Neural progenitor cell (in vitro differentiated cells): ENCODE results near the gene SLC35F4. TPM values are rescaled to one million over a fixed set of nuclear protein-coding genes. Genes with fewer than 3 reads are reported as not detected.

Experiments used
- DNase-seq: peaks from one replicate; pipeline ENCODE4 v3.0.0-alpha.2; 2016; ENCODE audit warnings: low spot score
- H2AFZ ChIP-seq: fragments of 200-600 bp; sonication (generic); replicated peaks from 2 replicates; pipeline ENCODE4 v1.6.1; 2016; ENCODE audit warnings: antibody characterized with exemption
- H3F3A ChIP-seq: fragments of 200-600 bp; sonication (generic); 2 replicates; pipeline ENCODE4 v1.6.1; 2016; ENCODE audit warnings: antibody characterized with exemption, low read depth
- H3K27ac ChIP-seq: fragments of 200-600 bp; sonication (generic); 2 replicates; pipeline ENCODE4 v1.5.1; 2016; ENCODE audit warnings: mild to moderate bottlenecking
- H3K27me3 ChIP-seq: fragments of 200-600 bp; sonication (generic); 2 replicates; pipeline ENCODE4 v1.6.1; 2016; ENCODE audit warnings: mild to moderate bottlenecking, moderate library complexity
- H3K36me3 ChIP-seq: fragments of 200-600 bp; sonication (generic); 2 replicates; pipeline ENCODE4 v1.5.1; 2016
- H3K4me1 ChIP-seq: fragments of 200-600 bp; sonication (generic); 2 replicates; pipeline ENCODE4 v1.6.1; 2016; ENCODE audit warnings: mixed run types
- H3K4me2 ChIP-seq: fragments of 200-600 bp; sonication (generic); 2 replicates; pipeline ENCODE4 v1.6.1; 2016
- H3K4me3 ChIP-seq: fragments of 200-600 bp; sonication (generic); 2 replicates; pipeline ENCODE4 v1.5.1; 2016
- H3K79me2 ChIP-seq: fragments of 200-600 bp; sonication (generic); 2 replicates; pipeline ENCODE4 v1.6.1; 2016; ENCODE audit warnings: low read depth
- H3K9ac ChIP-seq: fragments of 200-600 bp; sonication (generic); 2 replicates; pipeline ENCODE4 v1.6.1; 2016
- H3K9me3 ChIP-seq: fragments of 200-600 bp; sonication (generic); 2 replicates; pipeline ENCODE4 v1.5.1; 2016; ENCODE audit warnings: low read depth
- H4K20me1 ChIP-seq: fragments of 200-600 bp; sonication (generic); 2 replicates; pipeline ENCODE4 v1.6.1; 2016; ENCODE audit warnings: low read depth
- H3K27ac Mint-ChIP-seq: 3 replicates; pipeline ENCODE4 v1.8.0; 2021; ENCODE audit warnings: mixed read lengths
- H3K27me3 Mint-ChIP-seq: 2 replicates; pipeline ENCODE4 v1.8.0; 2022; ENCODE audit warnings: low read depth, mild to moderate bottlenecking, inconsistent platforms, moderate library complexity, mixed read lengths; ENCODE audit not compliant: insufficient read depth
- H3K36me3 Mint-ChIP-seq: 3 replicates; pipeline ENCODE4 v1.8.0; 2021; ENCODE audit warnings: mixed read lengths
- H3K4me1 Mint-ChIP-seq: 3 replicates; pipeline ENCODE4 v1.8.0; 2021; ENCODE audit warnings: mixed read lengths
- H3K4me3 Mint-ChIP-seq: 3 replicates; pipeline ENCODE4 v1.8.0; 2021; ENCODE audit warnings: mild to moderate bottlenecking, moderate library complexity, mixed read lengths
- H3K9me3 Mint-ChIP-seq: 3 replicates; pipeline ENCODE4 v1.8.0; 2020; ENCODE audit warnings: mixed read lengths
- CTCF ChIP-seq: fragments of 200-600 bp; sonication (generic); IDR thresholded peaks from 2 replicates; pipeline ENCODE4 v1.5.1; 2017; ENCODE audit warnings: antibody characterized with exemption, mild to moderate bottlenecking
- EZH2 ChIP-seq: fragments of 200-600 bp; sonication (generic); IDR thresholded peaks from 2 replicates; pipeline ENCODE4 v1.6.1; 2017; ENCODE audit warnings: antibody characterized with exemption, mild to moderate bottlenecking, moderate library complexity
- EZH2phosphoT487 ChIP-seq: fragments of 200-600 bp; sonication (generic); IDR thresholded peaks from 2 replicates; pipeline ENCODE4 v1.6.1; 2017; ENCODE audit warnings: antibody characterized with exemption
- total RNA-seq: library from RNA; depleted of rRNA; stranded (reverse); fragments of >200 nt; gene quantifications from 2 replicates; pipeline ENCODE4 v1.2.3, GENCODE V29; 2015; ENCODE audit warnings: low replicate concordance

The SLC35F4 gene
- total RNA-seq, 1 donor from 2014 or later, result not detected

DNA sequence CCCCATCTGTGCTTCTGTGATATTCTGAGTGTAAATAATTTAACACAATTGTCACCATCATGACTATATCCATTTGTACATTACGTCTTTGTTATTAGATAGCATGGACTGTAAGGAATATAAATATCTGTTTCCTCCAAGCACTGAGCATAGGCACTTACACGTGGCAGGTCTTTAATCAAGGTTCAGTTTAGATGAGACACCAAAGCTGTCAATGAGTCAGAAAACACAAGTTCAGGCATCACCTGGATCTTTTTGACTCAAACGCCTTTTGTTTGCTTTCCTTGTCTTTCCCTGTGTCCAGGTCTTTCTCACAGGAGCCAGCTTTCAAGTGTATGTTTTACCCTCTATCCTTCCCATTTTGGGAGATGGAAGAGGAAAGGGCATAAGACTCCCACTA lies 209.0 kb downstream of the SLC35F4 start:
- Histone ChIP-seq H4K20me1 (no peaks in the 10 kb centered on the region), H2AFZ (no peak overlapping the region), H3K4me3 (no peak overlapping the region), H3K9ac (no peak overlapping the region), H3K27me3 (no peaks in the 10 kb centered on the region), H3K79me2 (no peaks in the 10 kb centered on the region), H3K36me3 (no peaks in the 10 kb centered on the region), H3K27ac (no peak overlapping the region), H3K4me1 (peaks cover 11% of the 10 kb centered on the region), H3F3A (peaks cover 4% of the 10 kb centered on the region), H3K4me2 (no peak overlapping the region), H3K9me3 (no peaks in the 10 kb centered on the region)
- no peak for DNase-seq
- TF ChIP-seq EZH2 (no peak), EZH2phosphoT487 (no peak), CTCF (no peak)
- no peak overlapping the region for H3K4me3 Mint-ChIP-seq
- H3K27me3 Mint-ChIP-seq, result peaks cover 3% of the 10 kb centered on the region
- H3K36me3 Mint-ChIP-seq, result no peaks in the 10 kb centered on the region
- no peak overlapping the region for H3K27ac Mint-ChIP-seq
- H3K9me3 Mint-ChIP-seq, result no peaks in the 10 kb centered on the region
- peaks cover 12% of the 10 kb centered on the region for H3K4me1 Mint-ChIP-seq

GRCh38 chr14:57652769-57653168 lies 213.1 kb downstream of the SLC35F4 start:
- H3K4me2 ChIP-seq, result no peak overlapping the region
- H3K36me3 Mint-ChIP-seq, result no peaks in the 10 kb centered on the region
- H3K27me3 ChIP-seq, result no peaks in the 10 kb centered on the region
- no peaks in the 10 kb centered on the region for H3K79me2 ChIP-seq
- H3K4me3 Mint-ChIP-seq, result no peak overlapping the region
- H3K9me3 ChIP-seq, result no peaks in the 10 kb centered on the region
- TF ChIP-seq EZH2 (no peak), CTCF (no peak), EZH2phosphoT487 (no peak)
- H3K4me3 ChIP-seq, result no peak overlapping the region
- peaks cover 13% of the 10 kb centered on the region for H3K4me1 ChIP-seq
- no peaks in the 10 kb centered on the region for H4K20me1 ChIP-seq
- H3K36me3 ChIP-seq, result no peaks in the 10 kb centered on the region
- H2AFZ ChIP-seq, result peak overlapping the region; percentile 63
- no peak overlapping the region for H3K27ac Mint-ChIP-seq
- peaks cover 3% of the 10 kb centered on the region for H3F3A ChIP-seq
- H3K9me3 Mint-ChIP-seq, result peaks cover 1% of the 10 kb centered on the region
- DNase-seq, result no peak
- no peak overlapping the region for H3K9ac ChIP-seq
- H3K27ac ChIP-seq, result no peak overlapping the region
- H3K27me3 Mint-ChIP-seq, result peaks cover 3% of the 10 kb centered on the region
- no peaks in the 10 kb centered on the region for H3K4me1 Mint-ChIP-seq

DNA sequence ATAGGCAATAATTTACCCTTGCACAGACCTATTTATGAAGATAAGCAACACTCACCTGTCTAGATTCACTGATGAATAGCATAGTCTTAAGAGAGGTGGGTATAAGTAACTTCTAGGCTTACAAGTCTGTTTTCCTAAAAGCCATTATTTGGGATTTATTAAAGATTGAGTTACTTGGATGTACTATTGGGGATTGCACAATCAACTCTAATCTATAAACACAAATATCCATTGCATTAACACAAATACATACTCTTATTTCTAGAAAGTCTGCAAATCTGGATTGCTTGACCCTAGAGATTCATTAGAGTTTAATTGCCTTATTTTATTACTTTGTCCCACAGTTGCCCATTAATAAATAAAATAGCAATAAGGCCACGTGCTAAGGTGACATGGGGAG lies 224.1 kb downstream of the SLC35F4 start:
- no peak for TF ChIP-seq EZH2phosphoT487
- TF ChIP-seq EZH2, result no peak
- no peak for TF ChIP-seq CTCF
- no peaks in the 10 kb centered on the region for H3K36me3 ChIP-seq
- Mint-ChIP-seq H3K27me3 (peaks cover 2% of the 10 kb centered on the region), H3K4me1 (no peaks in the 10 kb centered on the region), H3K9me3 (peaks cover 2% of the 10 kb centered on the region), H3K4me3 (no peak overlapping the region), H3K36me3 (no peaks in the 10 kb centered on the region), H3K27ac (no peak overlapping the region)
- H3F3A ChIP-seq, result no peaks in the 10 kb centered on the region
- no peaks in the 10 kb centered on the region for H3K4me1 ChIP-seq
- no peaks in the 10 kb centered on the region for H4K20me1 ChIP-seq
- H3K9me3 ChIP-seq, result no peaks in the 10 kb centered on the region
- H3K4me3 ChIP-seq, result no peak overlapping the region
- no peak for DNase-seq
- H2AFZ ChIP-seq, result no peak overlapping the region
- no peak overlapping the region for H3K9ac ChIP-seq
- no peak overlapping the region for H3K4me2 ChIP-seq
- H3K79me2 ChIP-seq, result no peaks in the 10 kb centered on the region
- no peaks in the 10 kb centered on the region for H3K27me3 ChIP-seq
- H3K27ac ChIP-seq, result no peak overlapping the region

- H3K36me3 ChIP-seq, result no peaks in the 10 kb centered on the region
- Mint-ChIP-seq H3K4me1 (no peaks in the 10 kb centered on the region), H3K4me3 (no peak overlapping the region), H3K9me3 (no peaks in the 10 kb centered on the region), H3K36me3 (no peaks in the 10 kb centered on the region), H3K27me3 (peaks cover 2% of the 10 kb centered on the region), H3K27ac (no peak overlapping the region)
- H3K4me2 ChIP-seq, result no peak overlapping the region
- TF ChIP-seq EZH2, result no peak
- no peaks in the 10 kb centered on the region for H3K9me3 ChIP-seq
- no peaks in the 10 kb centered on the region for H4K20me1 ChIP-seq
- H3K9ac ChIP-seq, result no peak overlapping the region
- no peaks in the 10 kb centered on the region for H3K27me3 ChIP-seq
- no peaks in the 10 kb centered on the region for H3K79me2 ChIP-seq
- H3K4me1 ChIP-seq, result peaks cover 4% of the 10 kb centered on the region
- no peak overlapping the region for H2AFZ ChIP-seq
- H3F3A ChIP-seq, result no peaks in the 10 kb centered on the region
- DNase-seq, result no peak
- no peak overlapping the region for H3K27ac ChIP-seq
- H3K4me3 ChIP-seq, result no peak overlapping the region
Measured at GRCh38 chr14:57640036-57640435, 225.9 kb downstream of the SLC35F4 start.
